ENCODE results near the gene SRM. TPM values are rescaled to one million over a fixed set of nuclear protein-coding genes. Genes with fewer than 3 reads are reported as not detected.
A peak's percentile ranks its signal among the peaks of the same experiment; 100 is the strongest.

Gene SRM
- total and polyA plus RNA-seq, 2 of the 13 experiments (the other 11 are each of a cell fraction or from before 2014, with no cell fraction given) = 27.9 to 31.8 TPM

DNA sequence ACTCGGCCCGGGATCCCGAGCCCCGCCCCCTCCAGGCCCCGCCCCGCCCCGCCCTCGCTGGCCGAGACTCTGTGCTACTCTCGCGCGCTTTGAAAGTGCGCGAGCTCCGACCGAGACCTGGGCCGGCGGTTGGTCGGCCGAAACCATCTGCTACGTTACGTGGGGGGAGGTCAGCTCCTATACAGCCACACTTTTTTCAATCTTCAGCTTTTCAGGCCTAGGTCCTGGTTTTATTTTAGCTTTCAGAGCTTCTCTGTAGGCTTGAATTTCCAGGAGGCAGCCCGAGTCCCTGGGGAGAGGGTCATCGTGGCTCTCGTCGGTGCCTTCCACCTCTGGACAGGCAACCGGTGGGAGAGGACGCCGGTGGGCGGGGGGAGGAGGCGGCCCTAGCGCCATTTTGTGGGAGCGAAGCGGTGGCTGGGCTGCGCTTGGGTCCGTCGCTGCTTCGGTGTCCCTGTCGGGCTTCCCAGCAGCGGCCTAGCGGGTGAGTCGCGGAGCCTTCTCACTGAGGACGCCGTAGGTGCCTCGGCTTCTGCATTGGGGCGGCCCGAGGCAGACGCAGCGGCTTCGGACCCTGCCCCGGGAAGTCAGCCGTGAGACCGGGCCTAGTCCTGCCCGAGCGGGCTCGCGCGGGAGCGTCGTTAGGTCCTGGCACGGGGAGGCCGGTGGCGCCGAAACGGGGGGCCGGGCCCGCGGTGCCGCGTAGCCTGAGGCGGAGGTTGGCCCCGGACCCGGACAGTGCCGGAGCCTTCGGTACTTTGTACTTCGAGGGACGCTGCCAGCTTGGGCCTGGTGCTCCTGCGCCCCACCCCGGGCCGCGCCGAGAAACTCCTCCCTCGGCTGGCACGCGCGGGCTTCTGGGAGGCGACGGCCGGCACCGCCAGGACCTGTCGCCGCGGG lies 47.3 kb downstream of the SRM start, which contains the start of gene TARDBP (continued):
- TF ChIP-seq ZNF780A (CRISPR knock-in tag; IDR thresholded peaks at IDR 0.05) (no peak), KLF16 (CRISPR knock-in tag; IDR thresholded peaks at IDR 0.05) (peak in 1 of 2 experiments; percentile 96; a peak in 2 of 4 replicates), ZFP41 (CRISPR knock-in tag; IDR thresholded peaks at IDR 0.05; ENCODE audit: borderline replicate concordance) (peak; percentile 80; the same call in 1 of the 2 replicates), ZNF546 (CRISPR knock-in tag; conservative IDR thresholded peaks at IDR 0.05) (peak; percentile 5; the same call in 1 of the 2 replicates), ZFP36L1 (CRISPR knock-in tag; IDR thresholded peaks at IDR 0.05) (no peak), ZNF713 (CRISPR knock-in tag; IDR thresholded peaks at IDR 0.05) (0 out of 2 replicates have a peak, but pooled peaks have one; percentile 79), ZNF557 (CRISPR knock-in tag; IDR thresholded peaks at IDR 0.05) (peak; percentile 88), KLF12 (CRISPR knock-in tag; IDR thresholded peaks at IDR 0.05; ENCODE audit: borderline replicate concordance) (peak; percentile 89), ZNF891 (CRISPR knock-in tag; IDR thresholded peaks at IDR 0.05) (peak; percentile 82), GTF3A (CRISPR knock-in tag; conservative IDR thresholded peaks at IDR 0.05) (no peak), ARNTL (CRISPR knock-in tag; IDR thresholded peaks at IDR 0.05) (peak; percentile 74), ZNF264 (CRISPR knock-in tag; IDR thresholded peaks at IDR 0.05) (0 out of 2 replicates have a peak, but pooled peaks have one; percentile 16), ZNF883 (CRISPR knock-in tag; IDR thresholded peaks at IDR 0.05; ENCODE audit: not compliant biosample characterization) (no peak), ZFY (CRISPR knock-in tag; IDR thresholded peaks at IDR 0.05) (peak; percentile 100), GLI4 (CRISPR knock-in tag; IDR thresholded peaks at IDR 0.05; ENCODE audit: borderline replicate concordance) (peak; percentile 78; the same call in 1 of the 2 replicates), CBX2 (IDR thresholded peaks at IDR 0.05; ENCODE audit: low read depth, low read length) (no peak), CBX2 (CRISPR knock-in tag; IDR thresholded peaks at IDR 0.05; ENCODE audit: low read depth) (peak; percentile 43; the same call in 1 of the 2 replicates), KDM2A (CRISPR knock-in tag; IDR thresholded peaks at IDR 0.05; ENCODE audit: borderline replicate concordance, low read depth) (peak; percentile 93), ZNF879 (CRISPR knock-in tag; IDR thresholded peaks at IDR 0.05) (no peak)
- TF ChIP-seq, protein P1, sequence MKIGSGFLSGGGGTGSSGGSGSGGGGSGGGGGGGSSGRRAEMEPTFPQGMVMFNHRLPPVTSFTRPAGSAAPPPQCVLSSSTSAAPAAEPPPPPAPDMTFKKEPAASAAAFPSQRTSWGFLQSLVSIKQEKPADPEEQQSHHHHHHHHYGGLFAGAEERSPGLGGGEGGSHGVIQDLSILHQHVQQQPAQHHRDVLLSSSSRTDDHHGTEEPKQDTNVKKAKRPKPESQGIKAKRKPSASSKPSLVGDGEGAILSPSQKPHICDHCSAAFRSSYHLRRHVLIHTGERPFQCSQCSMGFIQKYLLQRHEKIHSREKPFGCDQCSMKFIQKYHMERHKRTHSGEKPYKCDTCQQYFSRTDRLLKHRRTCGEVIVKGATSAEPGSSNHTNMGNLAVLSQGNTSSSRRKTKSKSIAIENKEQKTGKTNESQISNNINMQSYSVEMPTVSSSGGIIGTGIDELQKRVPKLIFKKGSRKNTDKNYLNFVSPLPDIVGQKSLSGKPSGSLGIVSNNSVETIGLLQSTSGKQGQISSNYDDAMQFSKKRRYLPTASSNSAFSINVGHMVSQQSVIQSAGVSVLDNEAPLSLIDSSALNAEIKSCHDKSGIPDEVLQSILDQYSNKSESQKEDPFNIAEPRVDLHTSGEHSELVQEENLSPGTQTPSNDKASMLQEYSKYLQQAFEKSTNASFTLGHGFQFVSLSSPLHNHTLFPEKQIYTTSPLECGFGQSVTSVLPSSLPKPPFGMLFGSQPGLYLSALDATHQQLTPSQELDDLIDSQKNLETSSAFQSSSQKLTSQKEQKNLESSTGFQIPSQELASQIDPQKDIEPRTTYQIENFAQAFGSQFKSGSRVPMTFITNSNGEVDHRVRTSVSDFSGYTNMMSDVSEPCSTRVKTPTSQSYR (CRISPR knock-in tag; IDR thresholded peaks at IDR 0.05; ENCODE audit: borderline replicate concordance) = peak; percentile 29; the same call in 1 of the 2 replicates
- TF ChIP-seq, protein P2, sequence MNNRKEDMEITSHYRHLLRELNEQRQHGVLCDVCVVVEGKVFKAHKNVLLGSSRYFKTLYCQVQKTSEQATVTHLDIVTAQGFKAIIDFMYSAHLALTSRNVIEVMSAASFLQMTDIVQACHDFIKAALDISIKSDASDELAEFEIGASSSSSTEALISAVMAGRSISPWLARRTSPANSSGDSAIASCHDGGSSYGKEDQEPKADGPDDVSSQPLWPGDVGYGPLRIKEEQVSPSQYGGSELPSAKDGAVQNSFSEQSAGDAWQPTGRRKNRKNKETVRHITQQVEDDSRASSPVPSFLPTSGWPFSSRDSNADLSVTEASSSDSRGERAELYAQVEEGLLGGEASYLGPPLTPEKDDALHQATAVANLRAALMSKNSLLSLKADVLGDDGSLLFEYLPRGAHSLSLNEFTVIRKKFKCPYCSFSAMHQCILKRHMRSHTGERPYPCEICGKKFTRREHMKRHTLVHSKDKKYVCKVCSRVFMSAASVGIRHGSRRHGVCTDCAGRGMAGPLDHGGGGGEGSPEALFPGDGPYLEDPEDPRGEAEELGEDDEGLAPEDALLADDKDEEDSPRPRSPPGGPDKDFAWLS (CRISPR knock-in tag; IDR thresholded peaks at IDR 0.05; ENCODE audit: borderline replicate concordance) = no peak
- TF ChIP-seq, protein P3, sequence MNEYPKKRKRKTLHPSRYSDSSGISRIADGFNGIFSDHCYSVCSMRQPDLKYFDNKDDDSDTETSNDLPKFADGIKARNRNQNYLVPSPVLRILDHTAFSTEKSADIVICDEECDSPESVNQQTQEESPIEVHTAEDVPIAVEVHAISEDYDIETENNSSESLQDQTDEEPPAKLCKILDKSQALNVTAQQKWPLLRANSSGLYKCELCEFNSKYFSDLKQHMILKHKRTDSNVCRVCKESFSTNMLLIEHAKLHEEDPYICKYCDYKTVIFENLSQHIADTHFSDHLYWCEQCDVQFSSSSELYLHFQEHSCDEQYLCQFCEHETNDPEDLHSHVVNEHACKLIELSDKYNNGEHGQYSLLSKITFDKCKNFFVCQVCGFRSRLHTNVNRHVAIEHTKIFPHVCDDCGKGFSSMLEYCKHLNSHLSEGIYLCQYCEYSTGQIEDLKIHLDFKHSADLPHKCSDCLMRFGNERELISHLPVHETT (CRISPR knock-in tag; conservative IDR thresholded peaks at IDR 0.05) = peak; percentile 51; the same call in 1 of the 2 replicates
- TF ChIP-seq, protein P4, sequence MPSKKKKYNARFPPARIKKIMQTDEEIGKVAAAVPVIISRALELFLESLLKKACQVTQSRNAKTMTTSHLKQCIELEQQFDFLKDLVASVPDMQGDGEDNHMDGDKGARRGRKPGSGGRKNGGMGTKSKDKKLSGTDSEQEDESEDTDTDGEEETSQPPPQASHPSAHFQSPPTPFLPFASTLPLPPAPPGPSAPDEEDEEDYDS (CRISPR knock-in tag; IDR thresholded peaks at IDR 0.05) = peak; percentile 79
